Lower leg skin (tissue), 3 donors: ENCODE data around the gene EXOC3L2.

Source experiments
- CTCF ChIP-seq, 3 donors: fragments of 450-650 bp; IDR thresholded peaks; one replicate each; pipeline ENCODE4 v1.5.1; 2016; ENCODE audit warnings: antibody characterized with exemption in 3 of 3, mild to moderate bottlenecking in 3 of 3, moderate library complexity in 2 of 3
- POLR2A ChIP-seq, 2 donors: fragments of 450-650 bp; IDR thresholded peaks; one replicate each; pipeline ENCODE4 v1.6.1; 2016 to 2017; ENCODE audit warnings: antibody characterized with exemption in 2 of 2, mild to moderate bottlenecking in 1 of 2, moderate library complexity in 1 of 2

GRCh38 chr19:45245826-45246225 lies 619 bp upstream of the EXOC3L2 start:
- TF ChIP-seq CTCF (IDR thresholded peaks at IDR 0.05) (no peak), POLR2A (IDR thresholded peaks at IDR 0.05) (no peak)
